ENCODE measurements around the gene CD163L1. TPM values are rescaled to one million over a fixed set of nuclear protein-coding genes. Genes with fewer than 3 reads are reported as not detected.
A peak's percentile ranks its signal among the peaks of the same experiment; 100 is the strongest.

The CD163L1 gene
- total RNA-seq, 4 donors from 2014 or later = 3.8 to 194 (median 16.4) TPM

DNA sequence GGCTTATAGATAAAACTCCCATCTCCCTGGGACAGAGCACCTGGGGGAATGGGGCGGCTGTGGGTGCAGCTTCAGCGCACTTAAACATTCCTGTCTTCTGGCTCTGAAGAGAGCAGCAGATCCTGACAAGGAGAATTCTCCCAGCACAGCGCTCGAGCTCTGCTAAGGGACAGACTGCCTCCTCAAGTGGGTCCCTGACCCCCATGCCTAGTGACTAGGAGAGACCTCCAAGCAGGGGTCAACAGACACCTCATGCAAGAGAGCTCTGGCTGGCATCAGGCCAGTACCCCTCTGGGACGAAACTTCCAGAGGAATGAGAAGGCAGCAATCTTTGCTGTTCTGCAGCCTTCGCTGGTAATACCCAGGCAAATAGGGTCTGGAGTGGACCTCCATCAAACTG is 28.1 kb upstream of the CD163L1 start:
- DNase-seq = no peak
- Histone ChIP-seq H3K4me3 (no peak overlapping the region), H3K27ac (no peak overlapping the region), H3K27me3 (no peaks in the 10 kb centered on the region), H3K36me3 (no peaks in the 10 kb centered on the region), H3K9me3 (no peaks in the 10 kb centered on the region), H3K4me1 (no peaks in the 10 kb centered on the region)
- TF ChIP-seq POLR2A (IDR thresholded peaks at IDR 0.05) = no peak
- TF ChIP-seq, protein P1, sequence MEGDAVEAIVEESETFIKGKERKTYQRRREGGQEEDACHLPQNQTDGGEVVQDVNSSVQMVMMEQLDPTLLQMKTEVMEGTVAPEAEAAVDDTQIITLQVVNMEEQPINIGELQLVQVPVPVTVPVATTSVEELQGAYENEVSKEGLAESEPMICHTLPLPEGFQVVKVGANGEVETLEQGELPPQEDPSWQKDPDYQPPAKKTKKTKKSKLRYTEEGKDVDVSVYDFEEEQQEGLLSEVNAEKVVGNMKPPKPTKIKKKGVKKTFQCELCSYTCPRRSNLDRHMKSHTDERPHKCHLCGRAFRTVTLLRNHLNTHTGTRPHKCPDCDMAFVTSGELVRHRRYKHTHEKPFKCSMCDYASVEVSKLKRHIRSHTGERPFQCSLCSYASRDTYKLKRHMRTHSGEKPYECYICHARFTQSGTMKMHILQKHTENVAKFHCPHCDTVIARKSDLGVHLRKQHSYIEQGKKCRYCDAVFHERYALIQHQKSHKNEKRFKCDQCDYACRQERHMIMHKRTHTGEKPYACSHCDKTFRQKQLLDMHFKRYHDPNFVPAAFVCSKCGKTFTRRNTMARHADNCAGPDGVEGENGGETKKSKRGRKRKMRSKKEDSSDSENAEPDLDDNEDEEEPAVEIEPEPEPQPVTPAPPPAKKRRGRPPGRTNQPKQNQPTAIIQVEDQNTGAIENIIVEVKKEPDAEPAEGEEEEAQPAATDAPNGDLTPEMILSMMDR (IDR thresholded peaks at IDR 0.05) = no peak

DNA sequence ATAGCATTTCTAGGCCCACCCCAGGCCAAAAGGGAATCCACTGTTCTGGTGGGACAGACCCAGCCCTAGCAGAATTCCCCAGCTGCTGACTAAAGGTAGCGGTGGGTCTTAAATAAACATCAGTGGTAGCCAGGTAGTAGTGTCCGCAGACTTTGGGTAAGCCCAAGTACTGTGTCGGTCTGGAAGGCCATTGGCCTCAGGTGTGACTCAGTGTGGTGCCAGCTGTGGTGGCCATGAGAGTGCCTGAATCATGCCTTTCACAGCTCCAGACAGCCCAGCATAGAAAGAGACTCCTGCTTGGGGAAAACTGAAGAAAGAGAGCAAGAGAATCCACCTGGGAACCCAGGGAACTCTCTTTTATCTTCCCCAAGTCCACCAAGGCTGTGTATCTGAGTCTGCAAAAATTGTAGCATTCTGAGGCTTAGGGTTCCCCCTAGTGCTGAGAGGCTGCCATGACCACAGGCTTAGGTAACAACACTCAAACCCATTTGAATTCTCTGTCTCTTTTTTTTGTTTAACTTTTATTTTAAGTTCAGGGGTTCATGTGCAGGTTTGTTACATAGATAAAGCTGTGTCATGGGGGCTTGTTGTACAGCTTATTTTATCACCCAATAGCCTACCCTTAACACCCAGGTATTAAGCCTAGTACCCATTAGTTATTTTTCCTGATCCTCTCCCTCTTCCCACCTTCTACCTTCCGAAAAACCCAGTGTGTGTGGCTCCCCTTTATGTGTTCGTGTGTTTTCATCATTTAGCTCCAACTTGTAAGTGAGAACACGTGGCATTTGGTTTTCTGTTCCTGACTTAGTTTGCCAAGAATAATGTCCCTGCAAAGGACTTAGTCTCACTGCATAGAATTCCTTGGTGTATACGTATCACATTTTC is 16.7 kb upstream of the CD163L1 start:
- no peak for TF ChIP-seq POLR2A (IDR thresholded peaks at IDR 0.05)
- TF ChIP-seq, protein P1 (IDR thresholded peaks at IDR 0.05) = peak; percentile 12 to 85 (median 64)
- DNase-seq = peak in 2 of 3 donors; percentile 50 to 75
- no peak overlapping the region for H3K27ac ChIP-seq
- H3K36me3 ChIP-seq = no peaks in the 10 kb centered on the region
- H3K9me3 ChIP-seq = no peaks in the 10 kb centered on the region
- no peaks in the 10 kb centered on the region for H3K27me3 ChIP-seq
- H3K4me1 ChIP-seq = no peaks in the 10 kb centered on the region
- no peak overlapping the region for H3K4me3 ChIP-seq

DNA sequence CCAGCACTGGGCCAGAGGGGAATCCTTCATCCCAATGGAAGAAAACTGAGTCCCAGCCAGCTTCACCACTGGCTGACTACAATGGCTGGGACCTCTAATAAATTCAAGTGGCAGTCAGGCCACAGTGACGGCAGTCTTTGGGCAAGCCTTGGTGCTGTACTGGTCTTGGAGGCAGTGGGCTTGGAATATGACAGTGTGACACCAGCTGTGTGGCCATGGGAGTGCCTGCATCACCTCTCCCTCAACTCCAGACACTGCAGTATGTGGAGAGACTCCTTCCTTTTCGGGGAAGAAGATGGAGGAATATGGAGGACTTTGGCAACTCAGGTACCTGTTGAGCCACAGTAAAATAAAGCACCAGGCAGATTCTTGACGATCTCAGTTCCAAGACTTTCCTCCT is 16.0 kb upstream of the CD163L1 start:
- Histone ChIP-seq H3K27me3 (no peaks in the 10 kb centered on the region), H3K9me3 (no peaks in the 10 kb centered on the region), H3K4me1 (no peaks in the 10 kb centered on the region), H3K27ac (no peak overlapping the region), H3K4me3 (no peak overlapping the region), H3K36me3 (no peaks in the 10 kb centered on the region)
- no peak for DNase-seq
- TF ChIP-seq, protein P1 (IDR thresholded peaks at IDR 0.05) = no peak
- no peak for TF ChIP-seq POLR2A (IDR thresholded peaks at IDR 0.05)

DNA sequence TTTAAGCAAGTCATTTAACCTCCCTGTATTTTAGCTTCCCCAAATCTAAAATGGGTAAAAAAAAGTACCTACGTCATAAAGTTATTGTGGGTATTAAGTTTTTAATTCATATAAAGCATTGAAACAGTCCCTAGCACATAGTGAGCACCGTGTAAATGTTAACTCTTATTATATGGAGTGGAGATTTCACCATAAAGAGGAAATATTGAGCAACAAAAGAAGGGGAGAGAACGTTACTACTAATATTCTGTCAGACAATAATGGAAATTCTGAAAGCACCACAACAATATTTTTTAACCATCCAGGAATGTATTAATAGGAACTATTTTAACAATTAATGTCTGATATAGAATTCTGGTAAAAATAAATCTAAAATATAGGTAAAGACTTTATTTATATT is 7.8 kb upstream of the CD163L1 start:
- no peak for DNase-seq
- H3K27me3 ChIP-seq = no peaks in the 10 kb centered on the region
- TF ChIP-seq, protein P1 (IDR thresholded peaks at IDR 0.05) = no peak
- TF ChIP-seq POLR2A (IDR thresholded peaks at IDR 0.05) = no peak

DNA sequence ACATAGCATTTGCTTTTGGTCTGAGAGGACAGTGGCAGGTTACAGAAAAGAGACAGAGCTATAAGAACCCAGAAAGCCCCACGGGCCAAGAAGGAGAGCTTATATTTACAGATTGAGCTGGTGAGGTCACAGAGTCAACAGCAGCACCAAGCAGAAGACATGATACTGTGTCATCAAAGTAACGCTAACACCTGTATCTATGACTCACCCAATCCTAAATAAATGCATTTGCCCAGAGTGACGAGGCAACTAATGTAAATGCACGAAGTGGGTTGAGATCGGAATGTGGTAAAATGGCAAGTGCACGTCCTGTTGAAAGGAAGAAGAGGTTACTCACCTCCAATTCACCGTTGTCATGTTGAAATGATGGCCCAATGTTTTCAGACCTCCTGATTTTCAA is 6.7 kb upstream of the CD163L1 start:
- no peaks in the 10 kb centered on the region for H3K4me1 ChIP-seq

More for the DNA sequence above, 7.8 kb upstream of the CD163L1 start:
- Histone ChIP-seq H3K4me1 (no peaks in the 10 kb centered on the region), H3K4me3 (no peak overlapping the region), H3K27ac (no peak overlapping the region), H3K9me3 (no peaks in the 10 kb centered on the region), H3K36me3 (no peaks in the 10 kb centered on the region)

More for the DNA sequence above, 6.7 kb upstream of the CD163L1 start:
- no peaks in the 10 kb centered on the region for H3K9me3 ChIP-seq
- no peaks in the 10 kb centered on the region for H3K36me3 ChIP-seq
- no peak overlapping the region for H3K27ac ChIP-seq
- no peaks in the 10 kb centered on the region for H3K27me3 ChIP-seq
- no peak for DNase-seq
- no peak overlapping the region for H3K4me3 ChIP-seq
- TF ChIP-seq, protein P1 (IDR thresholded peaks at IDR 0.05) = no peak
- TF ChIP-seq POLR2A (IDR thresholded peaks at IDR 0.05) = no peak

Data from Peyer's patch (tissue), 4 donors.